Erythroblast (primary cell): ENCODE measurements around the gene TTF2.

Source experiments
- GATA1 ChIP-seq: IDR thresholded peaks from 2 replicates; pipeline ENCODE4 v1.6.1; 2011; ENCODE audit warnings: low read depth, mild to moderate bottlenecking, control low read depth, low read length, moderate library complexity
- POLR2A ChIP-seq: IDR thresholded peaks from 2 replicates; pipeline ENCODE4 v1.6.1; 2011; ENCODE audit warnings: mild to moderate bottlenecking, low read length

DNA sequence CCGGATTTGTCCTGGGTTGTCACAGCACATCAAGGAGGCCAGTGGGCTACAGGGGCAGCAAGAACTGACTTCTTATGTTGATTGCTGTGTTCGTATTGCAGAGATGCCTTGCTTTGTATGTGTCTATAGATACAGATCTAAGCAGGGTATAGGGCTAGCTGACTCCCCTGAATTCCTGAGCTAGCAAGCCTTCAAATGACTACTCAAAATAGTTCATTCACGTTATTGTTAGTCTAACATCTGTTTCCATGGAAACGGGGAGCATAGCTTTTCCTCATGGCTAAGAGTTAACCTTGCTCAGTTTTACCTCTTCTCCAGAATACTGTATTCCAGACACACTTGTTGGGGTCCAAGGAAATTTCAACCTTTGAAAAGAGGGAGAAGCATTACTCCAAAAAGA lies 37.3 kb downstream of the TTF2 start:
- TF ChIP-seq POLR2A: no peak
- no peak for TF ChIP-seq GATA1
